ENCODE data around the gene MST1. TPM values are rescaled to one million over a fixed set of nuclear protein-coding genes. Genes with fewer than 3 reads are reported as not detected.

The MST1 gene
- total RNA-seq, 5 donors from 2014 or later (not counting 1 experiment from before 2014, with no cell fraction given) = 9.9 to 16.1 (median 12.6) TPM

GRCh38 chr3:49707113-49707480, 17.8 kb upstream of the MST1 start:
- Histone ChIP-seq H3K9me3 (no peaks in the 10 kb centered on the region), H3K36me3 (ENCODE audit: control insufficient read depth in 2 of 2, extremely low read depth in 1 of 2, insufficient read depth in 1 of 2, low read length in 1 of 2) (peaks cover 7 to 34% of the 10 kb centered on the region in 2 donors), H3K27ac (ENCODE audit: low read length) (no peak overlapping the region), H3K27me3 (replicated peaks in 1 of 2; ENCODE audit: control insufficient read depth in 2 of 2, extremely low read depth in 1 of 2, insufficient read depth in 2 of 2, low read length in 1 of 2) (no peaks in the 10 kb centered on the region), H3K4me3 (ENCODE audit: control insufficient read depth in 1 of 2, extremely low read depth in 1 of 2, low read length in 1 of 2) (no peak overlapping the region), H3K4me1 (ENCODE audit: control insufficient read depth in 1 of 2, extremely low read depth in 1 of 2, insufficient read depth in 2 of 2, low read length in 2 of 2) (peaks cover 0 to 10% of the 10 kb centered on the region in 2 experiments)
- 86% methylated on average over 4 of the region's 4 CpGs for WGBS (ENCODE audit: insufficient coverage)
- DNase-seq (no peak), ATAC-seq (replicated peaks in 1 of 4) (no peak)
- H3K27me3 Mint-ChIP-seq = no peaks in the 10 kb centered on the region
- POLR2A ChIA-PET = no interaction called here
- H3K27ac Mint-ChIP-seq = no peak overlapping the region
- peaks cover 11% of the 10 kb centered on the region for H3K36me3 Mint-ChIP-seq
- H3K9me3 Mint-ChIP-seq = no peaks in the 10 kb centered on the region
- H3K4me1 Mint-ChIP-seq = peaks cover 0 to 4% (median 1%) of the 10 kb centered on the region in 3 donors
- no peak overlapping the region for H3K4me3 Mint-ChIP-seq
- CTCF ChIA-PET = no interaction called here

DNA sequence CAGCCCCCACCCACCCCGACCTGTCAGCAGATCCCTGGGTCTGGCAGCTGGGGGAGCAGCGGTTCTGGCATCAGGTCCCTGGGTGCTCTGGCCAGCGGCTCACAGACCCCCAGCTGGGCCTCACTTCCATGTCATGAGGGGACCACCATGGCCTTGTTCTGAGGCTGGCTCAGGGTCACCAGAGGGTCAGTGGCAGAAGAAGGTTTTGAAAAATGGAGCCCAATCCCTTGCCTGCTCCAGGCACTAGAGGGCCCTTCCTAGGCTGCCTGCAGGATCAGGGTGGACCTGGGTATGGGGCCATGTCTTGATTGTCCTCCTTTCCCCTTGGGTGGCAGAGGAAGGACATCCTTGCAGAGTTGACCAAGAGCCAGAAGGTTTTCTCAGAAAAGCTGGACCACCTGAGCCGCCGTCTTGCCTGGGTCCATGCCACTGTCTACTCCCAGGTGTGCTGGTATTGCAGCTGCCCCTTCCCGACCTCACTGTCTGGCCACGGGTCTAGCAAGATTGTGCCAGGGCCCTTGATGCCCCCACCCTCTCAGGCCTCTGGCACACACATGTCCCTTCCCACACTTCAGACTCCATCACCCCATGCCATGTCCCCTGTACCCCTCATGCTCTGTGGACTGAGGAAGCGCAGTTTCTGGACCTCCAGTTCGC, 17.3 kb upstream of the MST1 start:
- Mint-ChIP-seq H3K36me3 (peaks cover 12% of the 10 kb centered on the region), H3K4me3 (no peak overlapping the region), H3K27me3 (no peaks in the 10 kb centered on the region), H3K27ac (no peak overlapping the region), H3K9me3 (no peaks in the 10 kb centered on the region), H3K4me1 (peaks cover 0 to 4% (median under 1%) of the 10 kb centered on the region in 3 donors)
- no peak overlapping the region for H3K4me3 ChIP-seq (ENCODE audit: control insufficient read depth in 1 of 2, extremely low read depth in 1 of 2, low read length in 1 of 2)
- H3K4me1 ChIP-seq (ENCODE audit: control insufficient read depth in 1 of 2, extremely low read depth in 1 of 2, insufficient read depth in 2 of 2, low read length in 2 of 2) = peaks cover 0 to 9% of the 10 kb centered on the region in 2 experiments
- no peak overlapping the region for H3K27ac ChIP-seq (ENCODE audit: low read length)
- ATAC-seq (replicated peaks in 1 of 4) = no peak
- 92% methylated on average over 6 of the region's 9 CpGs for WGBS (ENCODE audit: insufficient coverage)
- ChIA-PET CTCF (no interaction called here), POLR2A (no interaction called here)
- DNase-seq = no peak
- no peaks in the 10 kb centered on the region for H3K27me3 ChIP-seq (replicated peaks in 1 of 2; ENCODE audit: control insufficient read depth in 2 of 2, extremely low read depth in 1 of 2, insufficient read depth in 2 of 2, low read length in 1 of 2)
- H3K9me3 ChIP-seq = no peaks in the 10 kb centered on the region
- peaks cover 12 to 38% of the 10 kb centered on the region in 2 donors for H3K36me3 ChIP-seq (ENCODE audit: control insufficient read depth in 2 of 2, extremely low read depth in 1 of 2, insufficient read depth in 1 of 2, low read length in 1 of 2)

GRCh38 chr3:49705390-49705960, 16.2 kb upstream of the MST1 start:
- Mint-ChIP-seq H3K36me3 (peaks cover 15% of the 10 kb centered on the region), H3K4me3 (no peak overlapping the region), H3K27me3 (no peaks in the 10 kb centered on the region), H3K4me1 (no peaks in the 10 kb centered on the region), H3K27ac (no peak overlapping the region), H3K9me3 (no peaks in the 10 kb centered on the region)
- POLR2A ChIA-PET = no interaction called here
- H3K4me3 ChIP-seq (ENCODE audit: control insufficient read depth in 1 of 2, extremely low read depth in 1 of 2, low read length in 1 of 2) = no peak overlapping the region
- peaks cover 12 to 43% of the 10 kb centered on the region in 2 donors for H3K36me3 ChIP-seq (ENCODE audit: control insufficient read depth in 2 of 2, extremely low read depth in 1 of 2, insufficient read depth in 1 of 2, low read length in 1 of 2)
- ATAC-seq (replicated peaks in 1 of 4) = no peak
- CTCF ChIA-PET = no interaction called here
- no peaks in the 10 kb centered on the region for H3K27me3 ChIP-seq (replicated peaks in 1 of 2; ENCODE audit: control insufficient read depth in 2 of 2, extremely low read depth in 1 of 2, insufficient read depth in 2 of 2, low read length in 1 of 2)
- 97% methylated on average over 14 of the region's 17 CpGs for WGBS (ENCODE audit: insufficient coverage)
- H3K27ac ChIP-seq (ENCODE audit: low read length) = no peak overlapping the region
- peaks cover 0 to 9% of the 10 kb centered on the region in 2 experiments for H3K4me1 ChIP-seq (ENCODE audit: control insufficient read depth in 1 of 2, extremely low read depth in 1 of 2, insufficient read depth in 2 of 2, low read length in 2 of 2)
- DNase-seq = no peak
- H3K9me3 ChIP-seq = no peaks in the 10 kb centered on the region

DNA sequence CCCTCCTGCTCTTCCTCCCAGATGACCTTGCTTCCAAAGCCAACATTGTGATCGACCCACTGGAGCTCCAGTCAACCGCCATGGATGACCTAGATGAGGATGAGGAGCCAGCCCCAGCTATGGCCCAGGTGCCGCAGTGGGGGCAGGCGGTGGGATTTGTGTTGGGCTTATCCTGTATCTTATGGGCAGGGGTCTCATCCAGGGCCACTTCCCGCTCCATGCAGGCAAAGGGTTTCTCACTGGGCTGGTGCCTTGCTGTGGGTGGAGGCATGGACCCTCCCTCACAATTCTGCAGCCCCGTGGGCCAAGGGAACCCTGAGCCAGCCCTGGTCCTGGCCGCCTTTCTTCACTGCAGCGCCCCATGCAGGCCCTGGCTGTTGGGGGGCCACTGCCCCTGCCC, 15.4 kb upstream of the MST1 start:
- POLR2A ChIA-PET = no interaction called here
- no peak overlapping the region for H3K27ac Mint-ChIP-seq
- ATAC-seq (replicated peaks in 1 of 4) = no peak

DNA sequence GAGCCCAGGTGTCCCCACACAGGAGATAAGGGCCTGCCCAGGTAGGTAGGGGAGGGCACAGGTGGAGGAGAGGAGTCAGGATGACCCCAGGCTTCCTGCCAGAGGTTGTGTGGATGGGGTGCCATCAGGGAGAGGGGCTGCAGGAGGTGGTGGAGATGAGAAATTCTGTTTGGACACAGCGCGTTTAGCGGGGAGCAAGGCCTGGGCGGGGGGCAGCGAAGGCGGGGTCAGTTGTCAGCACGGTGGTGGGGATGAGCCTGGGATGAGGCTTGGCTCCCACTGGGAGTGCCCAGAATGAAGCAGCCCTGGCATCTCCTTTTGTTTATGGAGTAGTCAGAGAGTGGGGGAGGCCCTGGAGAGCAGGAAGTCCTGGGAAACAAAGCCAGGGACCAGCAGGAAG, 14.7 kb upstream of the MST1 start:
- no peaks in the 10 kb centered on the region for H3K9me3 ChIP-seq
- CTCF ChIA-PET = no interaction called here
- no peaks in the 10 kb centered on the region for H3K27me3 ChIP-seq (replicated peaks in 1 of 2; ENCODE audit: control insufficient read depth in 2 of 2, extremely low read depth in 1 of 2, insufficient read depth in 2 of 2, low read length in 1 of 2)
- peaks cover 12 to 57% of the 10 kb centered on the region in 2 donors for H3K36me3 ChIP-seq (ENCODE audit: control insufficient read depth in 2 of 2, extremely low read depth in 1 of 2, insufficient read depth in 1 of 2, low read length in 1 of 2)
- Mint-ChIP-seq H3K9me3 (no peaks in the 10 kb centered on the region), H3K27ac (no peak overlapping the region), H3K36me3 (peaks cover 15% of the 10 kb centered on the region), H3K27me3 (no peaks in the 10 kb centered on the region), H3K4me3 (no peak overlapping the region), H3K4me1 (no peaks in the 10 kb centered on the region)
- ATAC-seq (replicated peaks in 1 of 4) = peak in 1 of 4 experiments; percentile 9
- DNase-seq = no peak
- H3K27ac ChIP-seq (ENCODE audit: low read length) = no peak overlapping the region
- no peak overlapping the region for H3K4me3 ChIP-seq (ENCODE audit: control insufficient read depth in 1 of 2, extremely low read depth in 1 of 2, low read length in 1 of 2)
- POLR2A ChIA-PET = no interaction called here
- peaks cover 0 to 9% of the 10 kb centered on the region in 2 experiments for H3K4me1 ChIP-seq (ENCODE audit: control insufficient read depth in 1 of 2, extremely low read depth in 1 of 2, insufficient read depth in 2 of 2, low read length in 2 of 2)
- 99% methylated on average over 7 of the region's 7 CpGs for whole genome bisulfite sequencing (ENCODE audit: insufficient coverage)

More for the DNA sequence above, 15.4 kb upstream of the MST1 start:
- no peaks in the 10 kb centered on the region for H3K27me3 Mint-ChIP-seq
- H3K27me3 ChIP-seq (replicated peaks in 1 of 2; ENCODE audit: control insufficient read depth in 2 of 2, extremely low read depth in 1 of 2, insufficient read depth in 2 of 2, low read length in 1 of 2) = no peaks in the 10 kb centered on the region
- H3K36me3 Mint-ChIP-seq = peaks cover 15% of the 10 kb centered on the region
- no peak overlapping the region for H3K4me3 Mint-ChIP-seq
- H3K4me1 Mint-ChIP-seq = no peaks in the 10 kb centered on the region
- no peak overlapping the region for H3K4me3 ChIP-seq (ENCODE audit: control insufficient read depth in 1 of 2, extremely low read depth in 1 of 2, low read length in 1 of 2)
- DNase-seq = no peak
- H3K9me3 Mint-ChIP-seq = no peaks in the 10 kb centered on the region
- 100% methylated on average over 6 of the region's 8 CpGs for WGBS (ENCODE audit: insufficient coverage)
- no peaks in the 10 kb centered on the region for H3K9me3 ChIP-seq
- peaks cover 0 to 9% of the 10 kb centered on the region in 2 experiments for H3K4me1 ChIP-seq (ENCODE audit: control insufficient read depth in 1 of 2, extremely low read depth in 1 of 2, insufficient read depth in 2 of 2, low read length in 2 of 2)
- CTCF ChIA-PET = no interaction called here
- no peak overlapping the region for H3K27ac ChIP-seq (ENCODE audit: low read length)
- H3K36me3 ChIP-seq (ENCODE audit: control insufficient read depth in 2 of 2, extremely low read depth in 1 of 2, insufficient read depth in 1 of 2, low read length in 1 of 2) = peaks cover 12 to 51% of the 10 kb centered on the region in 2 donors

- DNase-seq = peak; percentile 35 to 81 (median 61)
- Mint-ChIP-seq H3K4me3 (no peak overlapping the region), H3K36me3 (peaks cover 15% of the 10 kb centered on the region), H3K9me3 (no peaks in the 10 kb centered on the region), H3K27ac (no peak overlapping the region), H3K4me1 (no peaks in the 10 kb centered on the region), H3K27me3 (no peaks in the 10 kb centered on the region)
- peak; percentile 91 to 99 (median 94) for ATAC-seq (replicated peaks in 1 of 4)
- Histone ChIP-seq H3K27me3 (replicated peaks in 1 of 2; ENCODE audit: control insufficient read depth in 2 of 2, extremely low read depth in 1 of 2, insufficient read depth in 2 of 2, low read length in 1 of 2) (no peaks in the 10 kb centered on the region), H3K4me1 (ENCODE audit: control insufficient read depth in 1 of 2, extremely low read depth in 1 of 2, insufficient read depth in 2 of 2, low read length in 2 of 2) (peaks cover 0 to 9% of the 10 kb centered on the region in 2 experiments), H3K9me3 (no peaks in the 10 kb centered on the region), H3K4me3 (ENCODE audit: control insufficient read depth in 1 of 2, extremely low read depth in 1 of 2, low read length in 1 of 2) (no peak overlapping the region), H3K27ac (ENCODE audit: low read length) (no peak overlapping the region), H3K36me3 (ENCODE audit: control insufficient read depth in 2 of 2, extremely low read depth in 1 of 2, insufficient read depth in 1 of 2, low read length in 1 of 2) (peaks cover 13 to 60% of the 10 kb centered on the region in 2 donors)
- ChIA-PET CTCF (no interaction called here), POLR2A (no interaction called here)
- 84% methylated on average over 9 of the region's 14 CpGs for WGBS (ENCODE audit: insufficient coverage)
Measured at GRCh38 chr3:49703443-49703927, 14.2 kb upstream of the MST1 start.

All from T-cell (primary cell).